CD14-positive monocyte (primary cell): ENCODE data around the gene TTC28. TPM values are rescaled to one million over a fixed set of nuclear protein-coding genes. Genes with fewer than 3 reads are reported as not detected.

ENCODE experiments used
- DNase-seq, 3 donors: peaks; one replicate each; pipeline ENCODE4 v3.0.0-alpha.2; 2011 to 2022
- H2AFZ ChIP-seq: 2 replicates; pipeline ENCODE4 v1.6.0; 2012; ENCODE audit warnings: mild to moderate bottlenecking, low read depth, low read length, inconsistent platforms; ENCODE audit not compliant: insufficient read depth, poor library complexity, severe bottlenecking
- H3K27ac ChIP-seq, 2 donors: 1 replicate in 1 of 2; 2 replicates in 1 of 2; pipeline ENCODE4 v1.5.1; 2012 to 2013; ENCODE audit warnings: low read length in 2 of 2, control low read depth in 1 of 2, inconsistent platforms in 1 of 2, low read depth in 1 of 2, mild to moderate bottlenecking in 1 of 2
- H3K27me3 ChIP-seq, 2 donors: one replicate each; pipeline versions ENCODE4 v1.6.0 to v1.6.1; 2011 to 2013; ENCODE audit warnings: low read length in 2 of 2; ENCODE audit not compliant: control insufficient read depth in 2 of 2, insufficient read depth in 2 of 2
- H3K36me3 ChIP-seq, 2 donors: replicated peaks in 1 of 2; 1 replicate in 1 of 2; 2 replicates in 1 of 2; pipeline versions ENCODE4 v1.5.1 to v1.6.1; 2012 to 2013; ENCODE audit warnings: low read length in 2 of 2, control low read depth in 1 of 2, inconsistent platforms in 1 of 2, mild to moderate bottlenecking in 1 of 2; ENCODE audit not compliant: insufficient read depth in 2 of 2, control insufficient read depth in 1 of 2
- H3K4me1 ChIP-seq, 2 donors: 1 replicate in 1 of 2; 2 replicates in 1 of 2; pipeline versions ENCODE4 v1.5.1 to v1.6.1; 2012 to 2013; ENCODE audit warnings: low read length in 2 of 2, control low read depth in 1 of 2, inconsistent platforms in 1 of 2, mild to moderate bottlenecking in 1 of 2, moderate library complexity in 1 of 2; ENCODE audit not compliant: insufficient read depth in 2 of 2, control insufficient read depth in 1 of 2
- H3K4me2 ChIP-seq: replicated peaks from 2 replicates; pipeline ENCODE3; 2012; ENCODE audit warnings: low read length, moderate library complexity, mild to moderate bottlenecking; ENCODE audit not compliant: poor library complexity, severe bottlenecking; ENCODE audit errors: extremely low read depth
- H3K4me3 ChIP-seq, 3 experiments: fragments of 200-600 bp in 1 of 3; sonication (generic) in 1 of 3; replicated peaks in 1 of 3; 1 replicate in 2 of 3; 2 replicates in 1 of 3; pipeline ENCODE4 v1.5.1; 2011 to 2013; ENCODE audit warnings: low read length in 3 of 3, mild to moderate bottlenecking in 3 of 3, control low read depth in 2 of 3, low read depth in 2 of 3, inconsistent platforms in 1 of 3, moderate library complexity in 1 of 3
- H3K79me2 ChIP-seq: 2 replicates; pipeline ENCODE4 v1.6.0; 2012; ENCODE audit warnings: mild to moderate bottlenecking, control low read depth, inconsistent platforms, low read length, moderate library complexity; ENCODE audit not compliant: insufficient read depth
- H3K9ac ChIP-seq: 2 replicates; pipeline ENCODE4 v1.6.0; 2017; ENCODE audit warnings: low read length, mild to moderate bottlenecking; ENCODE audit not compliant: insufficient read depth, poor library complexity, severe bottlenecking
- H3K9me3 ChIP-seq, 2 donors: replicated peaks in 1 of 2; 1 replicate in 1 of 2; 2 replicates in 1 of 2; pipeline versions ENCODE4 v1.5.1 to v1.6.1; 2012 to 2013; ENCODE audit warnings: low read length in 2 of 2, control low read depth in 1 of 2; ENCODE audit not compliant: control insufficient read depth in 1 of 2, insufficient read depth in 1 of 2
- H4K20me1 ChIP-seq: 2 replicates; pipeline ENCODE4 v1.6.0; 2012; ENCODE audit warnings: mild to moderate bottlenecking, low read length, control low read depth, moderate library complexity; ENCODE audit not compliant: insufficient read depth
- H3K27ac Mint-ChIP-seq, 7 donors: one replicate each; pipeline ENCODE4 v1.8.0; 2020; ENCODE audit warnings: mild to moderate bottlenecking in 7 of 7, mixed read lengths in 7 of 7, moderate library complexity in 6 of 7, inconsistent platforms in 2 of 7
- H3K27me3 Mint-ChIP-seq, 3 donors: one replicate each; pipeline ENCODE4 v1.8.0; 2021 to 2022; ENCODE audit warnings: low read depth in 3 of 3, mild to moderate bottlenecking in 3 of 3, mixed read lengths in 3 of 3, moderate library complexity in 3 of 3, inconsistent platforms in 1 of 3
- H3K36me3 Mint-ChIP-seq, 2 donors: one replicate each; pipeline ENCODE4 v1.8.0; 2020; ENCODE audit warnings: mixed read lengths in 2 of 2, inconsistent platforms in 1 of 2, mild to moderate bottlenecking in 1 of 2
- H3K4me1 Mint-ChIP-seq: one replicate; pipeline ENCODE4 v1.8.0; 2020; ENCODE audit warnings: mild to moderate bottlenecking, mixed read lengths
- H3K4me3 Mint-ChIP-seq, 2 donors: one replicate each; pipeline ENCODE4 v1.8.0; 2020; ENCODE audit warnings: mild to moderate bottlenecking in 2 of 2, mixed read lengths in 2 of 2, moderate library complexity in 1 of 2
- H3K9me3 Mint-ChIP-seq, 7 donors: one replicate each; pipeline ENCODE4 v1.8.0; 2020 to 2022; ENCODE audit warnings: mixed read lengths in 7 of 7, mild to moderate bottlenecking in 6 of 7, moderate library complexity in 6 of 7, inconsistent platforms in 2 of 7
- CTCF ChIP-seq: fragments of 200-600 bp; IDR thresholded peaks from one replicate; pipeline ENCODE4 v1.8.0; 2022; ENCODE audit warnings: antibody characterized with exemption, mild to moderate bottlenecking
- WGBS: methylation state at CpG from one replicate; pipeline ENCODE4 v1.1.5; 2013; ENCODE audit warnings: missing lambda C conversion rate; ENCODE audit not compliant: insufficient coverage; 5-methylcytosine and 5-hydroxymethylcytosine counted together
- intact Hi-C, 2 donors: fragments of 100-400 bp; cut with micrococcal nuclease; formaldehyde crosslinking; loops; one replicate each; pipeline versions ENCODE4 v1.15.0 to v1.15.1; 2023
- polyA plus RNA-seq, 3 donors: library from polyadenylated mRNA; depleted of rRNA in 1 of 3; unstranded in 2 of 3; stranded (reverse) in 1 of 3; fragments of 300-500 nt in 2 of 3; fragments of >200 nt in 1 of 3; fragmentation: Illumina TruSeq in 2 of 3; gene quantifications; 1 replicate in 2 of 3; 2 replicates in 1 of 3; pipeline ENCODE4 v1.2.3, GENCODE V29; 2012 to 2021

Gene TTC28
- polyA plus RNA-seq, 3 donors = 0.24 to 0.61 TPM; not detected in 1

- TF ChIP-seq CTCF = no peak
- intact Hi-C loops = no loop called here
- Mint-ChIP-seq H3K4me1 (peaks cover 3% of the 10 kb centered on the region), H3K27ac (peak overlapping the region in 1 of 7 donors; percentile 33), H3K9me3 (no peaks in the 10 kb centered on the region), H3K4me3 (no peak overlapping the region), H3K27me3 (peaks cover 0 to 3% (median 0%) of the 10 kb centered on the region in 3 donors), H3K36me3 (no peaks in the 10 kb centered on the region)
- H3K4me1 ChIP-seq = no peaks in the 10 kb centered on the region
- H3K27me3 ChIP-seq = no peaks in the 10 kb centered on the region
- no peaks in the 10 kb centered on the region for H3K9me3 ChIP-seq
- no peaks in the 10 kb centered on the region for H4K20me1 ChIP-seq
- DNase-seq = peak in 2 of 3 donors; percentile 5 to 9
- no CpG with 5 or more reads among the region's 8 CpGs for WGBS
- H3K4me3 ChIP-seq = no peak overlapping the region
- no peaks in the 10 kb centered on the region for H3K79me2 ChIP-seq
- H3K9ac ChIP-seq = no peak overlapping the region
- no peak overlapping the region for H3K27ac ChIP-seq
- no peak overlapping the region for H2AFZ ChIP-seq
- no peak overlapping the region for H3K4me2 ChIP-seq
- H3K36me3 ChIP-seq = no peaks in the 10 kb centered on the region
Observed at GRCh38 chr22:28581016-28581415, 98.6 kb downstream of the TTC28 start.

DNA sequence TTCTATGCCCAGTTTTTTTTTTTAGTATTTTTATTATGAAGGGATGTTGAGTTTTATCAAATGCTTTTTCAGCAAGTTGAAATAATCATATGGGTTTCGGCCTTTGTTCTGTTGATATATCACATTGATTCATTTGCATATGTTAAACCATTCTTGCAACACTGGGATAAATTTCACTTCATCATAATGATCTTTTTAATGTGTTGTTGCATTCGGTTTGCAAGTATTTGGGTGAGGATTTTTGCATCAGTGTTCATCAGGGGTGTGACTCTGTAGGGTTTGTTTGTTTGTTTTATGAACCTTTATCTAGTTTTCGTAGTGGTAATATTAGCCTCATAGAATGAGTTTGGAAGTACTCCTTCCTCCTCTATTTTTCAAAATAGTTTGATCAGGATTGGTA is 103.5 kb downstream of the TTC28 start:
- Histone ChIP-seq H3K4me1 (peaks cover 8 to 12% of the 10 kb centered on the region in 2 donors), H4K20me1 (no peaks in the 10 kb centered on the region), H3K4me2 (no peak overlapping the region), H3K79me2 (no peaks in the 10 kb centered on the region), H2AFZ (no peak overlapping the region), H3K9ac (no peak overlapping the region), H3K36me3 (no peaks in the 10 kb centered on the region), H3K4me3 (no peak overlapping the region), H3K27me3 (no peaks in the 10 kb centered on the region), H3K27ac (no peak overlapping the region), H3K9me3 (no peaks in the 10 kb centered on the region)
- H3K4me1 Mint-ChIP-seq = peaks cover 20% of the 10 kb centered on the region
- no peak for TF ChIP-seq CTCF
- no peak overlapping the region for H3K27ac Mint-ChIP-seq
- intact Hi-C loops = no loop called here
- WGBS = no CpG with 5 or more reads among the region's 3 CpGs
- H3K9me3 Mint-ChIP-seq = peaks cover 0 to 3% (median 0%) of the 10 kb centered on the region in 7 donors
- DNase-seq = no peak
- H3K27me3 Mint-ChIP-seq = peaks cover 0 to 1% (median 0%) of the 10 kb centered on the region in 3 donors
- no peak overlapping the region for H3K4me3 Mint-ChIP-seq
- H3K36me3 Mint-ChIP-seq = no peaks in the 10 kb centered on the region
